PC-3 (cell line): ENCODE measurements around the gene GSC2. TPM values are rescaled to one million over a fixed set of nuclear protein-coding genes. Genes with fewer than 3 reads are reported as not detected.

ENCODE experiments used
- ATAC-seq: fragments of 200-7000 bp; cut with Tn5 transposase; 2 replicates; pipeline ENCODE4 v1.9.1; 2020; ENCODE audit warnings: mild to moderate bottlenecking, moderate library complexity
- BruUV-seq: library from RNA; stranded (reverse); fragments of 400-500 nt; replicated peaks from 2 replicates; lab custom pipeline; 2021; lab: Mats Ljungman, UMichigan
- CTCF ChIA-PET: fragments of 300-600 bp; sonication (Branson Sonifier 250); formaldehyde crosslinking; loops from one replicate; lab custom pipeline; 2022; ENCODE audit warnings: antibody characterized with exemption; lab: Charles Lee
- POLR2A ChIA-PET: fragments of 300-600 bp; sonication (Branson Sonifier 250); formaldehyde crosslinking; loops from one replicate; lab custom pipeline; 2022; ENCODE audit warnings: antibody characterized with exemption; ENCODE audit not compliant: unreplicated experiment; lab: Charles Lee
- DNase-seq: peaks from one replicate; pipeline ENCODE4 v3.0.0-alpha.2; 2015
- H2AFZ ChIP-seq: fragments of 300-600 bp; sonication (generic); 2 replicates; pipeline ENCODE4 v1.6.0; 2016; ENCODE audit warnings: antibody characterized with exemption, low read length
- H3F3A ChIP-seq: fragments of 300-600 bp; sonication (generic); one replicate; pipeline ENCODE4 v1.6.0; 2017; ENCODE audit warnings: antibody characterized with exemption, low read length, control low read depth, mild to moderate bottlenecking; ENCODE audit not compliant: unreplicated experiment
- H3K27ac ChIP-seq: fragments of 300-600 bp; sonication (generic); 2 replicates; pipeline ENCODE4 v1.5.1; 2016; ENCODE audit warnings: mild to moderate bottlenecking, low read length
- H3K27me3 ChIP-seq: fragments of 300-600 bp; sonication (generic); 2 replicates; pipeline ENCODE4 v1.6.1; 2016; ENCODE audit warnings: low read length, mixed read lengths
- H3K36me3 ChIP-seq: fragments of 300-600 bp; sonication (generic); 2 replicates; pipeline ENCODE4 v1.6.1; 2016; ENCODE audit warnings: low read depth, mixed run types, low read length, mixed read lengths
- H3K4me1 ChIP-seq: fragments of 300-600 bp; sonication (generic); 2 replicates; pipeline ENCODE4 v1.5.1; 2016; ENCODE audit warnings: low read length; ENCODE audit not compliant: insufficient read depth
- H3K4me2 ChIP-seq: fragments of 300-600 bp; sonication (generic); 2 replicates; pipeline ENCODE4 v1.6.0; 2016; ENCODE audit warnings: low read length
- H3K4me3 ChIP-seq: fragments of 300-600 bp; sonication (generic); 2 replicates; pipeline ENCODE4 v1.5.1; 2016; ENCODE audit warnings: mild to moderate bottlenecking, low read length, mixed read lengths
- H3K79me2 ChIP-seq: fragments of 300-600 bp; sonication (generic); 2 replicates; pipeline ENCODE4 v1.6.1; 2017; ENCODE audit warnings: low read length, mixed read lengths
- H3K9ac ChIP-seq: fragments of 300-600 bp; sonication (generic); 2 replicates; pipeline ENCODE4 v1.6.0; 2016; ENCODE audit warnings: mild to moderate bottlenecking, low read length
- H3K9me2 ChIP-seq: fragments of 300-600 bp; sonication (generic); replicated peaks from 2 replicates; pipeline ENCODE4 v1.6.1; 2016; ENCODE audit warnings: mixed run types, low read length, mixed read lengths
- H3K9me3 ChIP-seq: fragments of 300-600 bp; sonication (generic); 2 replicates; pipeline ENCODE4 v1.6.1; 2016; ENCODE audit warnings: low read length, mixed read lengths
- H4K20me1 ChIP-seq: fragments of 300-600 bp; sonication (generic); 2 replicates; pipeline ENCODE4 v1.6.1; 2016; ENCODE audit warnings: low read length, mixed read lengths
- EZH2 ChIP-seq: fragments of 300-600 bp; sonication (generic); IDR thresholded peaks from one replicate; pipeline ENCODE4 v1.6.1; 2017; ENCODE audit warnings: antibody characterized with exemption, mild to moderate bottlenecking, low read length; ENCODE audit not compliant: unreplicated experiment
- EZH2phosphoT487 ChIP-seq: fragments of 300-600 bp; sonication (generic); IDR thresholded peaks from 2 replicates; pipeline ENCODE4 v1.6.1; 2018; ENCODE audit warnings: mild to moderate bottlenecking, antibody characterized with exemption, low read length, borderline replicate concordance
- intact Hi-C: fragments of 100-400 bp; cut with micrococcal nuclease; formaldehyde crosslinking; loops from 2 replicates; pipeline ENCODE4 v1.9.0; 2023
- total RNA-seq: library from RNA; depleted of rRNA; stranded (reverse); fragments of >200 nt; gene quantifications from 2 replicates; pipeline ENCODE4 v1.2.3, GENCODE V29; 2014
- TF ChIP-seq, protein P1 (sequence below): fragments of 300-600 bp; sonication (generic); conservative IDR thresholded peaks from 2 replicates; pipeline ENCODE4 v1.5.1; 2017; ENCODE audit warnings: antibody characterized with exemption, low read depth, mild to moderate bottlenecking, low read length

Gene GSC2
- total RNA-seq, 1 experiment from 2014 or later: not detected

DNA sequence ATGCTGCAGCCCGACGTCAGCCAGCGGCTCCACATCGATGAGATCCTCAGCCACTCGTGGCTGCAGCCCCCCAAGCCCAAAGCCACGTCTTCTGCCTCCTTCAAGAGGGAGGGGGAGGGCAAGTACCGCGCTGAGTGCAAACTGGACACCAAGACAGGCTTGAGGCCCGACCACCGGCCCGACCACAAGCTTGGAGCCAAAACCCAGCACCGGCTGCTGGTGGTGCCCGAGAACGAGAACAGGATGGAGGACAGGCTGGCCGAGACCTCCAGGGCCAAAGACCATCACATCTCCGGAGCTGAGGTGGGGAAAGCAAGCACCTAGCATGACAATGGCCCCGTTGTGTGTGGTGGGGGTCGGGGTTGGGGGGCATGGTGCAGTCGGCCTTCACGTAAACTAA, 17.9 kb downstream of the GSC2 start:
- no peak overlapping the region for H2AFZ ChIP-seq
- no peak for ATAC-seq

DNA sequence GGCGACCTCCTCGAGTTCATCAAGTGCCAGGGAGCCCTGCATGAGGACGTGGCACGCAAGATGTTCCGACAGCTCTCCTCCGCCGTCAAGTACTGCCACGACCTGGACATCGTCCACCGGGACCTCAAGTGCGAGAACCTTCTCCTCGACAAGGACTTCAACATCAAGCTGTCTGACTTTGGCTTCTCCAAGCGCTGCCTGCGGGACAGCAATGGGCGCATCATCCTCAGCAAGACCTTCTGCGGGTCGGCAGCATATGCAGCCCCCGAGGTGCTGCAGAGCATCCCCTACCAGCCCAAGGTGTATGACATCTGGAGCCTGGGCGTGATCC, 18.4 kb downstream of the GSC2 start:
- Histone ChIP-seq H3K36me3 (no peaks in the 10 kb centered on the region), H2AFZ (no peak overlapping the region), H3F3A (no peaks in the 10 kb centered on the region), H3K79me2 (no peaks in the 10 kb centered on the region), H3K9ac (no peak overlapping the region), H3K9me3 (no peaks in the 10 kb centered on the region), H3K27me3 (no peaks in the 10 kb centered on the region), H3K9me2 (no peaks in the 10 kb centered on the region), H3K4me3 (no peak overlapping the region), H4K20me1 (no peaks in the 10 kb centered on the region), H3K4me2 (no peak overlapping the region), H3K27ac (no peak overlapping the region), H3K4me1 (no peaks in the 10 kb centered on the region)
- ChIA-PET POLR2A (no interaction called here), CTCF (no interaction called here)
- no peak for TF ChIP-seq EZH2
- no peak for TF ChIP-seq EZH2phosphoT487
- TF ChIP-seq, protein P1, sequence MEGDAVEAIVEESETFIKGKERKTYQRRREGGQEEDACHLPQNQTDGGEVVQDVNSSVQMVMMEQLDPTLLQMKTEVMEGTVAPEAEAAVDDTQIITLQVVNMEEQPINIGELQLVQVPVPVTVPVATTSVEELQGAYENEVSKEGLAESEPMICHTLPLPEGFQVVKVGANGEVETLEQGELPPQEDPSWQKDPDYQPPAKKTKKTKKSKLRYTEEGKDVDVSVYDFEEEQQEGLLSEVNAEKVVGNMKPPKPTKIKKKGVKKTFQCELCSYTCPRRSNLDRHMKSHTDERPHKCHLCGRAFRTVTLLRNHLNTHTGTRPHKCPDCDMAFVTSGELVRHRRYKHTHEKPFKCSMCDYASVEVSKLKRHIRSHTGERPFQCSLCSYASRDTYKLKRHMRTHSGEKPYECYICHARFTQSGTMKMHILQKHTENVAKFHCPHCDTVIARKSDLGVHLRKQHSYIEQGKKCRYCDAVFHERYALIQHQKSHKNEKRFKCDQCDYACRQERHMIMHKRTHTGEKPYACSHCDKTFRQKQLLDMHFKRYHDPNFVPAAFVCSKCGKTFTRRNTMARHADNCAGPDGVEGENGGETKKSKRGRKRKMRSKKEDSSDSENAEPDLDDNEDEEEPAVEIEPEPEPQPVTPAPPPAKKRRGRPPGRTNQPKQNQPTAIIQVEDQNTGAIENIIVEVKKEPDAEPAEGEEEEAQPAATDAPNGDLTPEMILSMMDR: no peak
- BruUV-seq: no TSS peak
- no peak for ATAC-seq
- intact Hi-C loops: no loop called here
- DNase-seq: no peak

More for the DNA sequence above, 17.9 kb downstream of the GSC2 start:
- intact Hi-C loops: no loop called here
- POLR2A ChIA-PET: no interaction called here
- Histone ChIP-seq H3K9me3 (no peaks in the 10 kb centered on the region), H3K4me3 (no peak overlapping the region), H3F3A (no peaks in the 10 kb centered on the region), H3K27me3 (no peaks in the 10 kb centered on the region), H3K9me2 (no peaks in the 10 kb centered on the region), H3K79me2 (no peaks in the 10 kb centered on the region), H3K4me2 (no peak overlapping the region), H3K4me1 (no peaks in the 10 kb centered on the region), H3K36me3 (no peaks in the 10 kb centered on the region; the same call in 1 of the 2 replicates), H3K9ac (no peak overlapping the region), H4K20me1 (no peaks in the 10 kb centered on the region), H3K27ac (no peak overlapping the region)
- no TSS peak for BruUV-seq
- no peak for DNase-seq
- CTCF ChIA-PET: no interaction called here
- TF ChIP-seq, protein P1: no peak
- no peak for TF ChIP-seq EZH2
- TF ChIP-seq EZH2phosphoT487: no peak

DNA sequence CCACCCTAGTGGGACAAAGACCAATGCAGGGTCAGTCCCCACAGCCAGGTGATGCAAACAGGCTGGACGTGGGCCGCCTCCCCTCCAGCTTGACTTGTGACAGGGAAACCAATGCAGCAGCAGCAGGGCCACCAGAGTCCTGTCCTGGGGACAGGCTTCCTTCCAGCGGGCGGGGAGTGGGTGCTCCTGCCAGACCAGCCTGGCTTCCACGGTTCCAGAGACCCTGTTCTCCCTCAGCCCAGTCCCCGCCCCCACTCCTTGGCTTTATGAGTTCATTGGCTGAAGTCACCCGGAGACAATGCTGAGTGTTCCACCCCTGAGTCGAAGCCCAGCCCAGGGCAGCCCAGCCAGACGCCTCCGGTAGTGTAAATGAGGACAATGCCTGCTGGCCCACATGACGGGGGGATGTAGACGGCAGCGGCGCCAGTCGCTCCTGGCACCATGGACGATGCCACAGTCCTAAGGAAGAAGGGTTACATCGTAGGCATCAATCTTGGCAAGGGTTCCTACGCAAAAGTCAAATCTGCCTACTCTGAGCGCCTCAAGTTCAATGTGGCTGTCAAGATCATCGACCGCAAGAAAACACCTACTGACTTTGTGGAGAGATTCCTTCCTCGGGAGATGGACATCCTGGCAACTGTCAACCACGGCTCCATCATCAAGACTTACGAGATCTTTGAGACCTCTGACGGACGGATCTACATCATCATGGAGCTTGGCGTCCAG, 19.0 kb downstream of the GSC2 start, which contains the start of gene TSSK2:
Gene TSSK2 (plus strand): TSS at position 350 of the 726 bp plus-strand sequence. CDS start 92 bp downstream, at position 442.
- no peaks in the 10 kb centered on the region for H3K9me2 ChIP-seq
- ATAC-seq (no peak), DNase-seq (no peak)
- H3K4me1 ChIP-seq: no peaks in the 10 kb centered on the region
- no peak within 1 kb of the TSS for H2AFZ ChIP-seq
- H3K79me2 ChIP-seq: no peaks in the 10 kb centered on the region
- no peak within 1 kb of the TSS for H3K4me3 ChIP-seq
- ChIA-PET POLR2A (no interaction called here), CTCF (no interaction called here)
- no peaks in the 10 kb centered on the region for H3F3A ChIP-seq
- H3K36me3 ChIP-seq: no peaks in the 10 kb centered on the region
- no peaks in the 10 kb centered on the region for H3K9me3 ChIP-seq
- no peaks in the 10 kb centered on the region for H3K27me3 ChIP-seq
- H3K9ac ChIP-seq: no peak within 1 kb of the TSS
- intact Hi-C loops: no loop called here
- H3K4me2 ChIP-seq: no peak within 1 kb of the TSS
- BruUV-seq: no TSS peak
- H4K20me1 ChIP-seq: no peaks in the 10 kb centered on the region
- TF ChIP-seq EZH2 (no peak), EZH2phosphoT487 (no peak)
- TF ChIP-seq, protein P1: no peak
- no peak within 1 kb of the TSS for H3K27ac ChIP-seq
